Esophagus muscularis mucosa (tissue), 4 donors: Measurements from ENCODE around the gene MRPL38.

ENCODE experiments used
- EP300 ChIP-seq: sonication (generic); formaldehyde crosslinking; IDR thresholded peaks from one replicate; pipeline ENCODE4 v1.6.1; 2017; ENCODE audit warnings: antibody characterized with exemption
- POLR2A ChIP-seq: fragments of 450-650 bp; IDR thresholded peaks from one replicate; pipeline ENCODE4 v1.6.1; 2017; ENCODE audit warnings: antibody characterized with exemption, moderate library complexity, mild to moderate bottlenecking, low read depth
- POLR2AphosphoS5 ChIP-seq, 2 donors: sonication (generic); formaldehyde crosslinking; IDR thresholded peaks; one replicate each; pipeline ENCODE4 v1.6.1; 2017; ENCODE audit warnings: antibody characterized with exemption in 2 of 2
- TF ChIP-seq, protein P1 (sequence below), 3 experiments: fragments of 200-600 bp in 2 of 3; fragments of 450-650 bp in 1 of 3; sonication (generic) in 2 of 3; IDR thresholded peaks; one replicate each; pipeline ENCODE4 v1.5.1; 2017 to 2019; ENCODE audit warnings: antibody characterized with exemption in 3 of 3, mild to moderate bottlenecking in 2 of 3, moderate library complexity in 1 of 3

DNA sequence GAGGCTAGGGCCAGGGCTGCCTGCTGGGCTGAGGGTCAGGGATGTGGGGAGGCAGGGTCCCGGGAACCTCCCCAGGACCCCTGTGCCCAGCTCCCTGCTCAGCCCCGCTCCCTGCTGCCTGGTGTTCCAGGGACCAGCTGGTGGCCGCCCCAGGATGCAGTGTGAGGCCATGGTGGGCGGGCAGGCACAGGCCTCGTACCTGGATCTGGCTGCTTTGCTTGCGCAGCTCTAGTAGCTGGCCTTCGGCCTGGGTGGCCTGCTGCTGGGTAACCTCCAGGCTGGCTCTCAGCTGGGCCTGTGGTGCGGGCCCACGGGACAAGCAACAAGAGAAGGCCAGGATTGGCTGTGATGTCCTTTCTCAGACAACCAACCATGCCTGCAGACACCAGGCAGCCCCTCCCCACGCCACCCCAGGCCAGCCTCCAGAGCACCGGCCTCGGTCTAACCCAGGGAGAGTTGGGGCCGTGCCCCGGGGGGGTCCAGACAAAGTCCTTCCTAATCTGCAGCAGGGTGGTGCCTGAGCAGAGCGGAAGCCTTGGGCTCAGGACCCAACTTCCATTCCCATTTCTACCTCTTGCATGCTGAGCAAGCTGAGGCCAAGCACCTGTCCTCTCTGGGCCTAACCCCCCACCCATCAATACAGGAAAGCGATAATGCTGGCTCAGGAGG, 12.0 kb downstream of the MRPL38 start:
- TF ChIP-seq, protein P1, sequence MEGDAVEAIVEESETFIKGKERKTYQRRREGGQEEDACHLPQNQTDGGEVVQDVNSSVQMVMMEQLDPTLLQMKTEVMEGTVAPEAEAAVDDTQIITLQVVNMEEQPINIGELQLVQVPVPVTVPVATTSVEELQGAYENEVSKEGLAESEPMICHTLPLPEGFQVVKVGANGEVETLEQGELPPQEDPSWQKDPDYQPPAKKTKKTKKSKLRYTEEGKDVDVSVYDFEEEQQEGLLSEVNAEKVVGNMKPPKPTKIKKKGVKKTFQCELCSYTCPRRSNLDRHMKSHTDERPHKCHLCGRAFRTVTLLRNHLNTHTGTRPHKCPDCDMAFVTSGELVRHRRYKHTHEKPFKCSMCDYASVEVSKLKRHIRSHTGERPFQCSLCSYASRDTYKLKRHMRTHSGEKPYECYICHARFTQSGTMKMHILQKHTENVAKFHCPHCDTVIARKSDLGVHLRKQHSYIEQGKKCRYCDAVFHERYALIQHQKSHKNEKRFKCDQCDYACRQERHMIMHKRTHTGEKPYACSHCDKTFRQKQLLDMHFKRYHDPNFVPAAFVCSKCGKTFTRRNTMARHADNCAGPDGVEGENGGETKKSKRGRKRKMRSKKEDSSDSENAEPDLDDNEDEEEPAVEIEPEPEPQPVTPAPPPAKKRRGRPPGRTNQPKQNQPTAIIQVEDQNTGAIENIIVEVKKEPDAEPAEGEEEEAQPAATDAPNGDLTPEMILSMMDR (IDR thresholded peaks at IDR 0.05), result no peak
- TF ChIP-seq POLR2A (no peak), EP300 (no peak), POLR2AphosphoS5 (IDR thresholded peaks at IDR 0.05) (no peak)
